Measurements from ENCODE around the gene CDH13.

CDH13 gene

DNA sequence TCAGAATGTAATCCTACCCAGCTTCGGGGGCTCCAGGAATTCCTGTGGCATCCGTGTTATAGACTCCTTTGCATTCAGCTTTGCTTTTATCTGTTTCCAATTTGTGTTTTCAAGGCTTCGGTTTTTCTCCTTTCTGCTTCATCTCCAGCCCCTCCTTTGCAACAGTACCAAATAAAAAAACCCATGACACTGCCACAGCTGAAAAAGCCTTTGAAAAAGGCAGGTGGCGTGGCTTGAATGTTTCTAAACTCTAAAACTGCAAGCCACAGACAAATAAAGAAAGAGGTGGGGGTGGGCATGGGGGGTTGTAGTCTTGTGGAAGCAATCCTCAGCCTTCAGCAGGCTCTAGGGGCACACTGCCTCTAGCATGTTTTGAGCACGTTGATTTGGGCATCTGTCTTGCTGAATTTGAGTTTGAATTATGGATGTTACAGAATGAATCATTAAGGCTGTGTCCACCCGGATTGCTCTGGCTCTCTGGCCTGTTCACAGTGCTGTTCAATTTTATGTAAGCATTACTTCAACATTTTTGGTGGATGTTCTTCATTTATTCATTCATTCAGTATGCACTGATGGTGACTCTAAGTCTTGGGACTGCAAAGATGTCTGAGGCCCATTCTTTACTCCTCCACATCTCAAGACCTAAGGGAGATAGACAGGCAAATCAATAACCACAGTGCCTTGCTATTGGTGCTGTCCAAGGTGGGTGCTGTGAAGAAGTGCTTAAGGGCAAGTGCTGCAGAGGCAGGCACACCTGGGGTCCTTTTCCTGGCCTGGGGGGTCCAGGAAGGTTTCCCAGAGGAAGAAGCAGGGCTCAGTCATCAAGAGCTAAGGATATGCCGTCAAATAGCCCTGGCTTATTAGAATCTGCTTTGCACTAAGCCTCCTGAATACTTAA lies 77.4 kb downstream of the CDH13 start:
- no peak for ATAC-seq
- TF ChIP-seq, protein P1, sequence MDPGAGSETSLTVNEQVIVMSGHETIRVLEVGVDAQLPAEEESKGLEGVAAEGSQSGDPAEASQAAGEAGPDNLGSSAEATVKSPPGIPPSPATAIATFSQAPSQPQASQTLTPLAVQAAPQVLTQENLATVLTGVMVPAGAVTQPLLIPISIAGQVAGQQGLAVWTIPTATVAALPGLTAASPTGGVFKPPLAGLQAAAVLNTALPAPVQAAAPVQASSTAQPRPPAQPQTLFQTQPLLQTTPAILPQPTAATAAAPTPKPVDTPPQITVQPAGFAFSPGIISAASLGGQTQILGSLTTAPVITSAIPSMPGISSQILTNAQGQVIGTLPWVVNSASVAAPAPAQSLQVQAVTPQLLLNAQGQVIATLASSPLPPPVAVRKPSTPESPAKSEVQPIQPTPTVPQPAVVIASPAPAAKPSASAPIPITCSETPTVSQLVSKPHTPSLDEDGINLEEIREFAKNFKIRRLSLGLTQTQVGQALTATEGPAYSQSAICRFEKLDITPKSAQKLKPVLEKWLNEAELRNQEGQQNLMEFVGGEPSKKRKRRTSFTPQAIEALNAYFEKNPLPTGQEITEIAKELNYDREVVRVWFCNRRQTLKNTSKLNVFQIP (CRISPR knock-in tag; IDR thresholded peaks at IDR 0.05; ENCODE audit: borderline replicate concordance, low read depth): no peak
- TF ChIP-seq ISL1 (CRISPR knock-in tag; IDR thresholded peaks at IDR 0.05) (no peak), RARB (CRISPR knock-in tag; IDR thresholded peaks at IDR 0.05) (no peak), BACH2 (CRISPR knock-in tag; IDR thresholded peaks at IDR 0.05; ENCODE audit: borderline replicate concordance) (no peak), ZC3H10 (CRISPR knock-in tag; IDR thresholded peaks at IDR 0.05) (no peak), ARNTL (CRISPR knock-in tag; IDR thresholded peaks at IDR 0.05; ENCODE audit: borderline replicate concordance, low read depth) (no peak), CSDC2 (CRISPR knock-in tag; IDR thresholded peaks at IDR 0.05) (no peak), ESRRG (CRISPR knock-in tag; IDR thresholded peaks at IDR 0.05) (no peak), TCF4 (CRISPR knock-in tag; IDR thresholded peaks at IDR 0.05; ENCODE audit: borderline replicate concordance) (no peak), OSR1 (CRISPR knock-in tag; IDR thresholded peaks at IDR 0.05) (no peak), ZFP3 (CRISPR knock-in tag; IDR thresholded peaks at IDR 0.05) (no peak)
- TF ChIP-seq, protein P2, sequence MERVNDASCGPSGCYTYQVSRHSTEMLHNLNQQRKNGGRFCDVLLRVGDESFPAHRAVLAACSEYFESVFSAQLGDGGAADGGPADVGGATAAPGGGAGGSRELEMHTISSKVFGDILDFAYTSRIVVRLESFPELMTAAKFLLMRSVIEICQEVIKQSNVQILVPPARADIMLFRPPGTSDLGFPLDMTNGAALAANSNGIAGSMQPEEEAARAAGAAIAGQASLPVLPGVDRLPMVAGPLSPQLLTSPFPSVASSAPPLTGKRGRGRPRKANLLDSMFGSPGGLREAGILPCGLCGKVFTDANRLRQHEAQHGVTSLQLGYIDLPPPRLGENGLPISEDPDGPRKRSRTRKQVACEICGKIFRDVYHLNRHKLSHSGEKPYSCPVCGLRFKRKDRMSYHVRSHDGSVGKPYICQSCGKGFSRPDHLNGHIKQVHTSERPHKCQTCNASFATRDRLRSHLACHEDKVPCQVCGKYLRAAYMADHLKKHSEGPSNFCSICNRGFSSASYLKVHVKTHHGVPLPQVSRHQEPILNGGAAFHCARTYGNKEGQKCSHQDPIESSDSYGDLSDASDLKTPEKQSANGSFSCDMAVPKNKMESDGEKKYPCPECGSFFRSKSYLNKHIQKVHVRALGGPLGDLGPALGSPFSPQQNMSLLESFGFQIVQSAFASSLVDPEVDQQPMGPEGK (CRISPR knock-in tag; IDR thresholded peaks at IDR 0.05; ENCODE audit: borderline replicate concordance): no peak
- TF ChIP-seq, protein P3, sequence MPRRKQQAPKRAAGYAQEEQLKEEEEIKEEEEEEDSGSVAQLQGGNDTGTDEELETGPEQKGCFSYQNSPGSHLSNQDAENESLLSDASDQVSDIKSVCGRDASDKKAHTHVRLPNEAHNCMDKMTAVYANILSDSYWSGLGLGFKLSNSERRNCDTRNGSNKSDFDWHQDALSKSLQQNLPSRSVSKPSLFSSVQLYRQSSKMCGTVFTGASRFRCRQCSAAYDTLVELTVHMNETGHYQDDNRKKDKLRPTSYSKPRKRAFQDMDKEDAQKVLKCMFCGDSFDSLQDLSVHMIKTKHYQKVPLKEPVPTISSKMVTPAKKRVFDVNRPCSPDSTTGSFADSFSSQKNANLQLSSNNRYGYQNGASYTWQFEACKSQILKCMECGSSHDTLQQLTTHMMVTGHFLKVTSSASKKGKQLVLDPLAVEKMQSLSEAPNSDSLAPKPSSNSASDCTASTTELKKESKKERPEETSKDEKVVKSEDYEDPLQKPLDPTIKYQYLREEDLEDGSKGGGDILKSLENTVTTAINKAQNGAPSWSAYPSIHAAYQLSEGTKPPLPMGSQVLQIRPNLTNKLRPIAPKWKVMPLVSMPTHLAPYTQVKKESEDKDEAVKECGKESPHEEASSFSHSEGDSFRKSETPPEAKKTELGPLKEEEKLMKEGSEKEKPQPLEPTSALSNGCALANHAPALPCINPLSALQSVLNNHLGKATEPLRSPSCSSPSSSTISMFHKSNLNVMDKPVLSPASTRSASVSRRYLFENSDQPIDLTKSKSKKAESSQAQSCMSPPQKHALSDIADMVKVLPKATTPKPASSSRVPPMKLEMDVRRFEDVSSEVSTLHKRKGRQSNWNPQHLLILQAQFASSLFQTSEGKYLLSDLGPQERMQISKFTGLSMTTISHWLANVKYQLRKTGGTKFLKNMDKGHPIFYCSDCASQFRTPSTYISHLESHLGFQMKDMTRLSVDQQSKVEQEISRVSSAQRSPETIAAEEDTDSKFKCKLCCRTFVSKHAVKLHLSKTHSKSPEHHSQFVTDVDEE (CRISPR knock-in tag; IDR thresholded peaks at IDR 0.05): no peak
- TF ChIP-seq, protein P4, sequence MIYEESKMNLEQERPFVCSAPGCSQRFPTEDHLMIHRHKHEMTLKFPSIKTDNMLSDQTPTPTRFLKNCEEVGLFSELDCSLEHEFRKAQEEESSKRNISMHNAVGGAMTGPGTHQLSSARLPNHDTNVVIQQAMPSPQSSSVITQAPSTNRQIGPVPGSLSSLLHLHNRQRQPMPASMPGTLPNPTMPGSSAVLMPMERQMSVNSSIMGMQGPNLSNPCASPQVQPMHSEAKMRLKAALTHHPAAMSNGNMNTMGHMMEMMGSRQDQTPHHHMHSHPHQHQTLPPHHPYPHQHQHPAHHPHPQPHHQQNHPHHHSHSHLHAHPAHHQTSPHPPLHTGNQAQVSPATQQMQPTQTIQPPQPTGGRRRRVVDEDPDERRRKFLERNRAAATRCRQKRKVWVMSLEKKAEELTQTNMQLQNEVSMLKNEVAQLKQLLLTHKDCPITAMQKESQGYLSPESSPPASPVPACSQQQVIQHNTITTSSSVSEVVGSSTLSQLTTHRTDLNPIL (CRISPR knock-in tag; IDR thresholded peaks at IDR 0.05; ENCODE audit: low read depth): no peak

DNA sequence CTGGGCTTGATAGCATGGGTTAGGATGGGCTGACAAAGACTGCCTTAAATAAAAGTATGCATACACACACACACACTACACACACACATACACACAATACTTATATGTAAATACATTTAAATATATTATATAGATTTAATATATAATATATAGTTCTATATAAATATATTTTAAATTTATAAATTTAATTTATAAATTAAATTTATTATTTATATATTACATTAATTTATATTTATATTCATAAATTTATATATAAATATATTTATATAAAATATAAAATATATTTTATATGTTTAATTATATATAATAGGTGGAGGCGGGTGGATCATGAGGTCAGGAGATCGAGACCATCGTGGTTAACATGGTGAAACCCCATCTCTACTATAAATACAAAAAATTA lies 83.2 kb downstream of the CDH13 start:
- TF ChIP-seq ZC3H10 (CRISPR knock-in tag; IDR thresholded peaks at IDR 0.05): no peak
- no peak for TF ChIP-seq OSR1 (CRISPR knock-in tag; IDR thresholded peaks at IDR 0.05)
- no peak for ATAC-seq

DNA sequence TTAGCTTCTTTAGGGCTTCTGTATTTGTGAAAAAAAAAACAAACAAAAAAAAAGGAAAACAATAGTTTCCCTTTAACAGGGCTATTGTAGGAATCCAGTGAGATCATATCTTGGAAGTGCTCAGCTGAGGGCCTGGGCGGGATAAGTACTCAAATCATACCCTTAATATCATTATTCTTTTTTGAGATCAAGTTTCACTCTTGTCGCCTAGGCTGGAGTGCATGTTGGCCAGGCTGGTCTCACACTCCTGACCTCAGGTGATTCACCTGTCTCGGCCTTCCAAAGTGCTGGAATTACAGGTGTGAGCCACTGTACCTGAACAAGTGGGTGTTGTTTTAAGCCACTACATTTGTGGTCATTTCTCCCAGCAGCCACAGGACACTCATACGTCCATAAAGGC lies 87.0 kb downstream of the CDH13 start:
- TF ChIP-seq, protein P2 (CRISPR knock-in tag; IDR thresholded peaks at IDR 0.05; ENCODE audit: borderline replicate concordance): no peak
- no peak for TF ChIP-seq ZFP30 (CRISPR knock-in tag; IDR thresholded peaks at IDR 0.05)
- TF ChIP-seq GLIS3 (CRISPR knock-in tag; IDR thresholded peaks at IDR 0.05): no peak
- TF ChIP-seq, protein P5, sequence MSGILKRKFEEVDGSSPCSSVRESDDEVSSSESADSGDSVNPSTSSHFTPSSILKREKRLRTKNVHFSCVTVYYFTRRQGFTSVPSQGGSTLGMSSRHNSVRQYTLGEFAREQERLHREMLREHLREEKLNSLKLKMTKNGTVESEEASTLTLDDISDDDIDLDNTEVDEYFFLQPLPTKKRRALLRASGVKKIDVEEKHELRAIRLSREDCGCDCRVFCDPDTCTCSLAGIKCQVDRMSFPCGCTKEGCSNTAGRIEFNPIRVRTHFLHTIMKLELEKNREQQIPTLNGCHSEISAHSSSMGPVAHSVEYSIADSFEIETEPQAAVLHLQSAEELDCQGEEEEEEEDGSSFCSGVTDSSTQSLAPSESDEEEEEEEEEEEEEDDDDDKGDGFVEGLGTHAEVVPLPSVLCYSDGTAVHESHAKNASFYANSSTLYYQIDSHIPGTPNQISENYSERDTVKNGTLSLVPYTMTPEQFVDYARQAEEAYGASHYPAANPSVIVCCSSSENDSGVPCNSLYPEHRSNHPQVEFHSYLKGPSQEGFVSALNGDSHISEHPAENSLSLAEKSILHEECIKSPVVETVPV (CRISPR knock-in tag; IDR thresholded peaks at IDR 0.05): no peak
- no peak for TF ChIP-seq CSDC2 (CRISPR knock-in tag; IDR thresholded peaks at IDR 0.05)
- no peak for TF ChIP-seq OSR1 (CRISPR knock-in tag; IDR thresholded peaks at IDR 0.05)
- no peak for TF ChIP-seq TOX (CRISPR knock-in tag; IDR thresholded peaks at IDR 0.05; ENCODE audit: borderline replicate concordance)
- TF ChIP-seq, protein P1 (CRISPR knock-in tag; IDR thresholded peaks at IDR 0.05; ENCODE audit: borderline replicate concordance, low read depth): no peak
- no peak for TF ChIP-seq SNAI2 (CRISPR knock-in tag; IDR thresholded peaks at IDR 0.05)
- TF ChIP-seq ARNTL (CRISPR knock-in tag; IDR thresholded peaks at IDR 0.05; ENCODE audit: borderline replicate concordance, low read depth): no peak
- TF ChIP-seq RARB (CRISPR knock-in tag; IDR thresholded peaks at IDR 0.05): no peak
- TF ChIP-seq, protein P4 (CRISPR knock-in tag; IDR thresholded peaks at IDR 0.05; ENCODE audit: low read depth): no peak
- no peak for TF ChIP-seq ZNF70 (CRISPR knock-in tag; IDR thresholded peaks at IDR 0.05)
- no peak for TF ChIP-seq ZNF565 (CRISPR knock-in tag; conservative IDR thresholded peaks at IDR 0.05; ENCODE audit: low read depth)
- TF ChIP-seq ISL1 (CRISPR knock-in tag; IDR thresholded peaks at IDR 0.05): no peak
- ATAC-seq: no peak

Data from SK-N-SH treated with all-trans-retinoic acid at 6 μM for 48 hours (cell line).